ENCODE measurements around the gene MRPS31.
A peak's percentile ranks its signal among the peaks of the same experiment; 100 is the strongest.
"Not testable (repeated sequence)": the region's sequence is repeated elsewhere in the genome, so short reads cannot be mapped to it uniquely, and the experiment has no call there.

Gene MRPS31

GRCh38 chr13:40789275-40790153 is 18.5 kb upstream of the MRPS31 start, which contains the start of gene SLC25A15:
Gene SLC25A15 (plus strand): TSS chr13:40789611. CDS start chr13:40793227, 3,616 bp downstream.
- DNase-seq = peak; percentile 65

- DNase-seq = not testable (repeated sequence)
These were observed 17.7 kb upstream of the MRPS31 start for GRCh38 chr13:40788540-40789274.

GRCh38 chr13:40787062-40787461 is 16.1 kb upstream of the MRPS31 start:
- no peak for DNase-seq

- no peak for DNase-seq
These were observed 15.6 kb upstream of the MRPS31 start for GRCh38 chr13:40786568-40786996.

GRCh38 chr13:40784540-40784939 is 13.6 kb upstream of the MRPS31 start:
- DNase-seq = no peak

- not testable (repeated sequence) for DNase-seq
These were observed 12.0 kb upstream of the MRPS31 start for GRCh38 chr13:40782971-40783370.

- no peak for DNase-seq
These were observed 10.7 kb upstream of the MRPS31 start for GRCh38 chr13:40781717-40782116.

- DNase-seq = no peak
These were observed 9.9 kb upstream of the MRPS31 start for GRCh38 chr13:40780822-40781401.

GRCh38 chr13:40779796-40780285 is 8.9 kb upstream of the MRPS31 start:
- no peak for DNase-seq

- no peak for DNase-seq
These were observed 8.1 kb upstream of the MRPS31 start for GRCh38 chr13:40779049-40779448.

- DNase-seq = no peak
These were observed 6.8 kb upstream of the MRPS31 start for GRCh38 chr13:40777809-40778175.

GRCh38 chr13:40777166-40777808 is 6.3 kb upstream of the MRPS31 start:
- DNase-seq = no peak

- DNase-seq = peak; percentile 35
These were observed 5.7 kb upstream of the MRPS31 start for GRCh38 chr13:40776681-40777165.

GRCh38 chr13:40776232-40776631 is 5.2 kb upstream of the MRPS31 start:
- DNase-seq = no peak

GRCh38 chr13:40774672-40775071 is 3.7 kb upstream of the MRPS31 start:
- no peak for DNase-seq

GRCh38 chr13:40772765-40773473 is 1.9 kb upstream of the MRPS31 start:
- DNase-seq = no peak

- no peak for DNase-seq
These were observed 419 bp downstream of the MRPS31 start for GRCh38 chr13:40770609-40770933.

- no peak for DNase-seq
These were observed 1.0 kb downstream of the MRPS31 start for GRCh38 chr13:40769970-40770369.

- no peak for DNase-seq
These were observed 5.4 kb downstream of the MRPS31 start for GRCh38 chr13:40765602-40766001.

GRCh38 chr13:40764587-40765403 is 6.2 kb downstream of the MRPS31 start:
- DNase-seq = no peak

- no peak for DNase-seq
These were observed 8.1 kb downstream of the MRPS31 start for GRCh38 chr13:40762849-40763248.

All from NK-92 treated with Interleukin-12 subunit alpha and Interleukin-12 subunit beta, amount 100 ng/mL, for 24 hours (cell line).